Mesothelial cell of epicardium (in vitro differentiated cells): ENCODE data around the gene C1QTNF8. TPM values are rescaled to one million over a fixed set of nuclear protein-coding genes. Genes with fewer than 3 reads are reported as not detected.

Experiments
- DNase-seq, 2 experiments: peaks; one replicate each; pipeline ENCODE4 v3.0.0; 2021; ENCODE audit warnings: low spot score in 2 of 2; ENCODE audit not compliant: unreplicated experiment in 2 of 2
- H3K27ac Mint-ChIP-seq: 2 replicates; pipeline ENCODE4 v1.8.0; 2021; ENCODE audit warnings: mixed read lengths
- H3K27me3 Mint-ChIP-seq: 2 replicates; pipeline ENCODE4 v1.8.0; 2021; ENCODE audit warnings: low read depth, mixed read lengths
- H3K36me3 Mint-ChIP-seq: 2 replicates; pipeline ENCODE4 v1.8.0; 2021; ENCODE audit warnings: mixed read lengths
- H3K4me1 Mint-ChIP-seq: 2 replicates; pipeline ENCODE4 v1.8.0; 2021; ENCODE audit warnings: mixed read lengths
- H3K4me3 Mint-ChIP-seq: 2 replicates; pipeline ENCODE4 v1.8.0; 2021; ENCODE audit warnings: mild to moderate bottlenecking, moderate library complexity, mixed read lengths
- H3K9me3 Mint-ChIP-seq: 2 replicates; pipeline ENCODE4 v1.8.0; 2021; ENCODE audit warnings: mixed read lengths
- total RNA-seq: library from RNA; stranded (reverse); gene quantifications from 3 replicates; pipeline ENCODE4 v1.2.1, GENCODE V29; 2021
- TF ChIP-seq, protein P1 (sequence below): fragments of 200-600 bp; sonication (generic); IDR thresholded peaks from one replicate; pipeline ENCODE4 v1.5.0; 2021; ENCODE audit warnings: antibody characterized with exemption; ENCODE audit not compliant: unreplicated experiment

Gene C1QTNF8
- total RNA-seq, 1 donor from 2014 or later: not detected

DNA sequence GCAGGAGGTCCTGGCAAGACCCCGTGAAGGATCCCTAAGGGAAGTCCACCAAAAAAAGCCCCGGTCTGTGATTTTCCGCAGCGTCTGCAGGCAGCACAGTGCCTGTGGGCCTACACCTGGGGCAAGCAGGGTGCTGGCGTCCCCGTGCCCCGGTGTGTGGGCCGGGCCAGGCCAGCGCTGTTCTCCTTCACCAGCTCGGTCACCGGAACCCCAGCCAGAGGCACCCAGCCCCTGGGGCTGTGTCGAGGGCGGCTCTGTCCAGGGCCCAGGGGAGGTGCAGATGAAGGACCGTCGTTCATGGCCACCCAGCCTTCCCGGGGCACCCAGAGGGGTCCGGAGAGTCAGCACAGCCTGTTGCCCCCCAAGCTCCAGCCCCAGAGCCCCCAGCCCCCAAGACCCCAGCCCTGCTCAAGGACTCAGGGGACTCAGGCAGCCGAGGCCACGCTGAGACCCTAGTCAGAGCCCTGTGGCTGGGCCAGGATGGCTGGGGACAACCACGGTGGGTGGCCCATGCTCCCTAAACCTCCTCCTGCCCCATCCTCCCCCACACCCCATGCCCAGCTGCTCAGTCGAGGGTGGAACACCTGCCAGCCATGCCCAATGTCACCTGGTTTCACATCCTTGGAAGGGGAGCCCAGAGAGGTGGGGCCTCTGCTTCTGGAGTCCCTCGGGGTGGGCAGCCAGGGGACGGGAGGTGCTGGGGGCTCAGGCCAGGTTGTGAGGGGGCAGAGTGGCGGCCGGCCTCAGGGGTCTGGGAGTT lies 5.7 kb upstream of the C1QTNF8 start:
- no peaks in the 10 kb centered on the region for H3K9me3 Mint-ChIP-seq
- no peak for DNase-seq
- no peak overlapping the region for H3K4me3 Mint-ChIP-seq
- no peaks in the 10 kb centered on the region for H3K36me3 Mint-ChIP-seq
- TF ChIP-seq, protein P1, sequence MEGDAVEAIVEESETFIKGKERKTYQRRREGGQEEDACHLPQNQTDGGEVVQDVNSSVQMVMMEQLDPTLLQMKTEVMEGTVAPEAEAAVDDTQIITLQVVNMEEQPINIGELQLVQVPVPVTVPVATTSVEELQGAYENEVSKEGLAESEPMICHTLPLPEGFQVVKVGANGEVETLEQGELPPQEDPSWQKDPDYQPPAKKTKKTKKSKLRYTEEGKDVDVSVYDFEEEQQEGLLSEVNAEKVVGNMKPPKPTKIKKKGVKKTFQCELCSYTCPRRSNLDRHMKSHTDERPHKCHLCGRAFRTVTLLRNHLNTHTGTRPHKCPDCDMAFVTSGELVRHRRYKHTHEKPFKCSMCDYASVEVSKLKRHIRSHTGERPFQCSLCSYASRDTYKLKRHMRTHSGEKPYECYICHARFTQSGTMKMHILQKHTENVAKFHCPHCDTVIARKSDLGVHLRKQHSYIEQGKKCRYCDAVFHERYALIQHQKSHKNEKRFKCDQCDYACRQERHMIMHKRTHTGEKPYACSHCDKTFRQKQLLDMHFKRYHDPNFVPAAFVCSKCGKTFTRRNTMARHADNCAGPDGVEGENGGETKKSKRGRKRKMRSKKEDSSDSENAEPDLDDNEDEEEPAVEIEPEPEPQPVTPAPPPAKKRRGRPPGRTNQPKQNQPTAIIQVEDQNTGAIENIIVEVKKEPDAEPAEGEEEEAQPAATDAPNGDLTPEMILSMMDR: no peak
- no peaks in the 10 kb centered on the region for H3K4me1 Mint-ChIP-seq
- H3K27me3 Mint-ChIP-seq: peaks cover 27% of the 10 kb centered on the region
- no peak overlapping the region for H3K27ac Mint-ChIP-seq

DNA sequence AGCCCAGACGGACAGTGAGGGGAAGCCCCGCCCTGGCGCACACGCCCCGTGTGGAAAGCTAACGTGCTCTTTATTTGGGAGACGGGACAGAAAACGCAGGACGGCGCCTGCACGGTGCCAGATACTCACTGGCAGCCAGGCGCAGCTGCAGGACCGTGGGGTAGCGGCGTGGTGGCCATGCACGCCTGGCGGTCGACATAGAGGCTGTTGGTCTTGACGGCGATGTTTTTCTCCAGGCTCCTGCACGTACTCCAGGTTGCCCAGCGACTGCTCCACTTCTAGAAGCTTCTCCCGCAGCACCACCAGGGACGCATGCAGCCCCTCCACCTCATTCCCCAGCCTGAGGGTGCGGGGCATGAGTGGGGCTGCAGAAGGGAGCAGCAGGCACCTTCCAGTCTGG lies 5.1 kb upstream of the C1QTNF8 start:
- Mint-ChIP-seq H3K27ac (no peak overlapping the region), H3K4me1 (no peaks in the 10 kb centered on the region), H3K36me3 (no peaks in the 10 kb centered on the region), H3K9me3 (no peaks in the 10 kb centered on the region), H3K27me3 (peaks cover 25% of the 10 kb centered on the region), H3K4me3 (no peak overlapping the region)
- TF ChIP-seq, protein P1: no peak
- DNase-seq: no peak

DNA sequence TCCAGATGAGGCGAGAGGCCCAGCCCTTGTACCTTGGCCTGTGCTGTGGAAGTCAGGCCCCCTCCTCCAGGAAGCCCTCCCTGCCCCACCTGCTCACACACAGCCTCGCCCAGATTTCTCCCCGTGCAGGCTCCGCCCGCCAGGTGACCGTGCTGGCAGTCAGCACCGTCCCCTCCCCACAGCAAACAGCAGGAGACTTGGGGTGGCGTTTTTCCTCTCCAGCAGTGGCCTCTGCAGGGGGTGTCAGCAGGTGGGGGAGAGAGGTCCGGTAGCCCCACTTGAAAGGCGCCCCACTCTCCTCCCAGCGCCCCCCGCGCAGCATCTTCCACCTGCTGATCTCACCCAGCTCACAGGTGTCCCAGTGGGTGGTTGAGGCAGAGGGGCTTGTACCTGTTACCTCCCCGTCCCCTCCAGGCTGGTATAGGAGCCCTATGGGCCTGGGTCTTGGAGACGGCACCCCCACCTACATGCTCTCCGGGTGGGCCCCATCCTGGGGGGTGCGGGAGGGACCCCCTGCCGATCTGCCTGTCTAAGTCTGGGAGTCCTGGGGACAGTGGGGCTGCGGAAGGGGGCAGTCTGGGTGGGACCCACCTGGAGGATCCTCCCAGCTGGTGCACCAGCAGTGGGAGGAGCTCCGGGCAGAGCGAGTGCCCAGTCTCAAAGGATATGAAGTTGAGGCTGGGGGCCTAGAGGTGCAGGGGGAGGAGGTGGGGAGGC lies 4.2 kb upstream of the C1QTNF8 start:
- Mint-ChIP-seq H3K4me1 (no peaks in the 10 kb centered on the region), H3K9me3 (no peaks in the 10 kb centered on the region), H3K27ac (no peak overlapping the region), H3K27me3 (peaks cover 23% of the 10 kb centered on the region), H3K36me3 (no peaks in the 10 kb centered on the region), H3K4me3 (no peak overlapping the region)
- DNase-seq: no peak
- TF ChIP-seq, protein P1: no peak

DNA sequence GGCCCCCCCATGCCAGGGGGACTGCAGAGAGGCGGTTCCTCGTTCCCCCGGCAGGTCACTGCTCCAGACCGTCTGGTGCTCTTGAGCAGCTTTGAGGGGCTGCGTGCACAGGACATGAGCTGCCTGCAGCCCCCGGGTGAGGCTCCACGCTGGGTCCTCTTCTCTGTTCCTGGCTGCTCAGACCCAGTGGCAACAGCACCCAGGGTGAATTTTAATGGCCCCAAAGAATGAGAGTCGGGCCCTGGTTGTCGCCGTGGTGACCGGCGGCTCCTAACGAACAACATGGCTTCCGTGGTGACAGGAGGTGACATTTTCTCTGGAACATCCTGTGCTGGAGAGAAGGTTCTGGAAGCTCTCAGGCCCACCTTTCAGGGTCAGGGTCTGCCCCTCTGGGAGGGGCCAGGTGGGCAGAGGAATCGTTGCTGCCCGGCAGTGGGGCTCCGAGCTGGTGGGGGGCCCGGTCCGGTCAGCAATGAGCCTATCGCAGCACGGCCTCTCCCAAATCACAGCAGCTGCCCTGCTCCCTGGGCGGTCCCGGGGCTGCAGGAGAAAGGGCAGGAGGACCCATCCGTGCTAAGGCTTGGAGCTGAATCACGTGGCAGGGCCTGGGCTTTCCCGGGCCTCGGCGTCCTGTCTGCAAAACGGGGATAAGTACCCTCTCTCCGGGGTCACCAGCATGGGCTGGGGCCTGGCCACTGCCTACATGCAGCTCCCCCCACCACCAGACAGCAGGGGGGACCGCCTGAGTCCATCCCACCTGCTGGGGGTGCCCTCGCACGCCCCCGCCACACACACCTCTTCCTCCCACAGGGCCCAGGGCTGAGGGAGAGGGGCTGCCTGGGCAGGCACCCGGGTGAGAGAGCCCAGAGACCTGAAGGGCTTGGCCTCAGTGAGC lies 3.4 kb upstream of the C1QTNF8 start:
- no peak overlapping the region for H3K27ac Mint-ChIP-seq
- H3K9me3 Mint-ChIP-seq: no peaks in the 10 kb centered on the region
- no peak for DNase-seq
- H3K4me1 Mint-ChIP-seq: no peaks in the 10 kb centered on the region
- TF ChIP-seq, protein P1: no peak
- no peak overlapping the region for H3K4me3 Mint-ChIP-seq
- peaks cover 17% of the 10 kb centered on the region for H3K27me3 Mint-ChIP-seq
- H3K36me3 Mint-ChIP-seq: no peaks in the 10 kb centered on the region

DNA sequence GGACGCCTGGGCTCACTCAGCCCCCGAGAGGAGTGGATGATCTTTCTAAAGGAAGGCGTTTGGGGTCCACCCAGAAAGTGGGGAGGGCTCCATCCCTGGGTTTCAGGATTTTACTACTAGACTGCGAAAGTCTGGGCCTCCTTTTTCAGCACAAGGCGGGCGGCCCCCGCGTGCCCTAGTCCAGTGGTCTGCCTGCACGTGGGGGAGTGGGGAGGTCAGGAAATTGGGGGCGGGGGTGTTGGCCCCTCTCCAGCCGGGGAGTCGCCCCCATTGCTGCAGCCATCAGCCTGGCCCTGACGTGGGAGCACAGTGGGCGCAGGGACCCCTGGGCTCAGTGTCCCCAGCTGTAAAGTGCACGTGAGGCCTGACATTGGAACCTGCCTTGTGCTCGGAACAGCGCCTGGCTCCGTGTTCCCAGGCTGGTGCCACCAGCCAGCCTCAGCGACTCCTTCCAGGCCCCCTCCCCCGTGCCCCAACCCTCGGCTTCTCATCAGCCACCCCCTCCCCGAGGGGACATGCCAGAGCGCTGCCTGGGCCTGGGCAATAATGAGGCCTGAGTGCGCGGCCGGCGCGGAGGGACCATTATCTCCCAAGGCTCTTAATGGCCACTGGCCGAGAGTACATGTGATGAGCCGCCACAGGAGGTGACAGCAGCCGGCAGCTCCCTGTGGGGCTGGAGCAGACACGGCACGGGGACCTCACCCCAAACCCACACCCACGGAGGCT lies 2.4 kb upstream of the C1QTNF8 start:
- DNase-seq: no peak
- peaks cover 10% of the 10 kb centered on the region for H3K27me3 Mint-ChIP-seq
- H3K27ac Mint-ChIP-seq: no peak overlapping the region
- H3K4me3 Mint-ChIP-seq: no peak overlapping the region
- no peaks in the 10 kb centered on the region for H3K4me1 Mint-ChIP-seq
- TF ChIP-seq, protein P1: no peak
- no peaks in the 10 kb centered on the region for H3K36me3 Mint-ChIP-seq
- no peaks in the 10 kb centered on the region for H3K9me3 Mint-ChIP-seq
